GM23338 (cell line): Measurements from ENCODE around the gene PHLDA3. TPM values are rescaled to one million over a fixed set of nuclear protein-coding genes. Genes with fewer than 3 reads are reported as not detected.
A peak's percentile ranks its signal among the peaks of the same experiment; 100 is the strongest.

ENCODE experiments used
- ATAC-seq: fragments of 200-7000 bp; cut with Tn5 transposase; 3 replicates; pipeline ENCODE4 v1.9.1; 2020
- DNase-seq: peaks from one replicate; pipeline ENCODE4 v3.0.0-alpha.2; 2015; ENCODE audit warnings: low spot score
- H2AFZ ChIP-seq: fragments of 200-600 bp; sonication (generic); 2 replicates; pipeline ENCODE4 v1.8.0; 2016; ENCODE audit warnings: antibody characterized with exemption, mild to moderate bottlenecking, moderate library complexity
- H3F3A ChIP-seq: fragments of 200-600 bp; sonication (generic); replicated peaks from 2 replicates; pipeline ENCODE4 v1.8.0; 2017; ENCODE audit warnings: antibody characterized with exemption, mixed run types, low read depth
- H3K27ac ChIP-seq: fragments of 200-600 bp; sonication (generic); 2 replicates; pipeline ENCODE4 v1.6.1; 2016; ENCODE audit warnings: low read depth
- H3K27me3 ChIP-seq: fragments of 200-600 bp; sonication (generic); 2 replicates; pipeline ENCODE4 v1.8.0; 2016; ENCODE audit warnings: mild to moderate bottlenecking, mixed run types, moderate library complexity; ENCODE audit not compliant: insufficient read depth
- H3K36me3 ChIP-seq: fragments of 200-600 bp; sonication (generic); 2 replicates; pipeline ENCODE4 v1.8.0; 2016; ENCODE audit warnings: mild to moderate bottlenecking; ENCODE audit not compliant: insufficient read depth
- H3K4me1 ChIP-seq: fragments of 200-600 bp; sonication (generic); 2 replicates; pipeline ENCODE4 v1.8.0; 2016; ENCODE audit warnings: mild to moderate bottlenecking, moderate library complexity; ENCODE audit not compliant: insufficient read depth
- H3K4me2 ChIP-seq: fragments of 200-600 bp; sonication (generic); 2 replicates; pipeline ENCODE4 v1.7.1; 2017; ENCODE audit warnings: mixed run types
- H3K4me3 ChIP-seq: fragments of 200-600 bp; sonication (generic); 2 replicates; pipeline ENCODE4 v1.6.1; 2016; ENCODE audit warnings: mixed run types
- H3K79me2 ChIP-seq: fragments of 200-600 bp; sonication (generic); replicated peaks from 2 replicates; pipeline ENCODE4 v1.8.0; 2017; ENCODE audit warnings: mild to moderate bottlenecking; ENCODE audit not compliant: insufficient read depth
- H3K9me2 ChIP-seq: fragments of 200-600 bp; sonication (generic); 2 replicates; pipeline ENCODE4 v1.8.0; 2017; ENCODE audit not compliant: insufficient read depth
- H4K20me1 ChIP-seq: fragments of 200-600 bp; sonication (generic); replicated peaks from 2 replicates; pipeline ENCODE4 v1.8.0; 2017; ENCODE audit warnings: mild to moderate bottlenecking; ENCODE audit not compliant: insufficient read depth
- H3K27ac Mint-ChIP-seq: 2 replicates; pipeline ENCODE4 v1.8.0; 2020; ENCODE audit warnings: inconsistent platforms, mild to moderate bottlenecking, moderate library complexity, mixed read lengths
- H3K27me3 Mint-ChIP-seq: 3 replicates; pipeline ENCODE4 v1.8.0; 2022; ENCODE audit warnings: low read depth, mild to moderate bottlenecking, moderate library complexity, mixed read lengths, inconsistent platforms; ENCODE audit not compliant: insufficient read depth, poor library complexity
- H3K36me3 Mint-ChIP-seq: 3 replicates; pipeline ENCODE4 v1.8.0; 2021; ENCODE audit warnings: low read depth, mild to moderate bottlenecking, inconsistent platforms, moderate library complexity, mixed read lengths
- H3K4me1 Mint-ChIP-seq: 3 replicates; pipeline ENCODE4 v1.8.0; 2020; ENCODE audit warnings: mild to moderate bottlenecking, inconsistent platforms, mixed read lengths
- H3K4me3 Mint-ChIP-seq: 3 replicates; pipeline ENCODE4 v1.8.0; 2021; ENCODE audit warnings: moderate library complexity, mild to moderate bottlenecking, inconsistent platforms, mixed read lengths
- H3K9me3 Mint-ChIP-seq: 3 replicates; pipeline ENCODE4 v1.8.0; 2020; ENCODE audit warnings: moderate library complexity, mild to moderate bottlenecking, inconsistent platforms, mixed read lengths
- CREB1 ChIP-seq: fragments of 250-450 bp; sonication (Bioruptor Pico); IDR thresholded peaks from 2 replicates; pipeline ENCODE4 v1.5.0; 2020; ENCODE audit warnings: low read depth, mild to moderate bottlenecking, moderate library complexity
- ETS1 ChIP-seq: IDR thresholded peaks from 2 replicates; pipeline ENCODE4 v1.6.1; 2016; ENCODE audit warnings: antibody characterized with exemption
- EZH2 ChIP-seq: fragments of 200-600 bp; sonication (generic); IDR thresholded peaks from one replicate; pipeline ENCODE4 v1.8.0; 2017; ENCODE audit warnings: antibody characterized with exemption, mild to moderate bottlenecking, low read depth; ENCODE audit not compliant: unreplicated experiment
- EZH2phosphoT487 ChIP-seq: fragments of 200-600 bp; sonication (generic); IDR thresholded peaks from one replicate; pipeline ENCODE4 v1.8.1; 2018; ENCODE audit warnings: antibody characterized with exemption; ENCODE audit not compliant: unreplicated experiment
- JUNB ChIP-seq: IDR thresholded peaks from one replicate; pipeline ENCODE4 v1.6.1; 2016; ENCODE audit warnings: antibody characterized with exemption; ENCODE audit not compliant: unreplicated experiment
- NANOG ChIP-seq: IDR thresholded peaks from 2 replicates; pipeline ENCODE4 v1.6.1; 2016; ENCODE audit warnings: antibody characterized with exemption, borderline replicate concordance
- POLR2AphosphoS5 ChIP-seq: IDR thresholded peaks from 2 replicates; pipeline ENCODE4 v1.6.1; 2016; ENCODE audit warnings: antibody characterized with exemption, low read depth
- STAT1 ChIP-seq: IDR thresholded peaks from one replicate; pipeline ENCODE4 v1.6.1; 2016; ENCODE audit warnings: antibody characterized with exemption; ENCODE audit not compliant: unreplicated experiment
- ZNF114 ChIP-seq: fragments of 250-450 bp; sonication (Bioruptor Pico); IDR thresholded peaks from 2 replicates; pipeline ENCODE4 v1.5.0; 2020; ENCODE audit warnings: mild to moderate bottlenecking, moderate library complexity
- ZNF331 ChIP-seq: fragments of 250-450 bp; sonication (Bioruptor Pico); IDR thresholded peaks from 2 replicates; pipeline ENCODE4 v1.5.0; 2020; ENCODE audit warnings: low read depth, mild to moderate bottlenecking, moderate library complexity
- ZNF462 ChIP-seq: fragments of 250-450 bp; sonication (Bioruptor Pico); IDR thresholded peaks from 2 replicates; pipeline ENCODE4 v1.5.0; 2020; ENCODE audit warnings: mild to moderate bottlenecking, moderate library complexity
- polyA plus RNA-seq: library from polyadenylated mRNA; unstranded; fragments of >200 nt; fragmentation: Nextera tagmentation; extraction: Ambion mirVana; gene quantifications from 2 replicates; pipeline ENCODE4 v1.2.1, GENCODE V29; 2016
- total RNA-seq: library from RNA; depleted of rRNA; stranded (reverse); fragments of >200 nt; shearing (Covaris generic); gene quantifications from 2 replicates; pipeline ENCODE4 v1.2.3, GENCODE V29; 2014
- TF ChIP-seq, protein P1 (sequence below), 2 experiments: fragments of 200-600 bp in 1 of 2; sonication (generic) in 1 of 2; conservative IDR thresholded peaks; 2 replicates each; pipeline versions ENCODE4 v1.5.1 to v1.6.1; 2016 to 2017; ENCODE audit warnings: antibody characterized with exemption in 2 of 2, low read depth in 2 of 2, mild to moderate bottlenecking in 2 of 2, moderate library complexity in 1 of 2

Gene PHLDA3
- total and polyA plus RNA-seq, 2 experiments from 2014 or later: 37.5 to 87.4 TPM

DNA sequence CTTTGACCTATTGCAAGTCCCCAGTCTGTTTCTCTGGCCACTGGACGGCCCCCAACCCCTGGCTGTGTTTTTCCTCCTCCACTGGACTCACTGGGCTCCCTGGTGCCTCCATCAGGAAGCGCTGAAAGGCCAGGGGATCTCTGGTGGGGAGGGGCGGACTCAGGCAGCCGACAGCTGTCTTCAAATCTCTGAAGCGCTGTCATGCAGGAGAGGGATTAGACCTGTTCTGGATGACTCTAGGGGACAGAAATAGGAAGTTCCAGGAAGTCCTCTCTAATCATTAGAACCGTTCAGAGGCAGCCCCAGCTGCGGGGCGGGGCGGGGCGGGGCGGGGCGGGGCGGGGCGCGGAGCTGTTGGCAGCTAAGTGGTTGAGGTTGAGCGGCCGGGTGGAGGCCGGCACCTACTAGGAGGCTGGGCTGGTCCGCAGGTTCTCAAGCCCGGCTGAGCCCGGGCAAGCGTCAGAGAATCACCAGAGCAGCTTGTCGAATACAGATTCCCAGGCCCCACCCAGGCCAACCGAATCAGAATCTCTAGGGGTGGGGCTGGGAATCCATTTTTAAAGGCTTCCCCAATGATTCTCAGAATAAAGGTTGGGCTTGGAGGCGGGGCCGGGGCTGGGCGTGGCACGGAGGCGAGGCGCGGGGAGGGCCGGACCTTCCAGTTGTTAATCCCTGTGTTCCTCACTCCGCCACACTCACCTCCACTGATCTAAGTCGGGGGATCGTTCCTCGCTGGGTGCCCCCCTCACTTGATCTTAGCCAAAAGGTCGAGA lies 11.4 kb upstream of the PHLDA3 start (continued):
- TF ChIP-seq ZNF331 (CRISPR knock-in tag): 0 out of 2 replicates have a peak, but pooled peaks have one; percentile 0
- TF ChIP-seq CREB1 (CRISPR knock-in tag): peak; percentile 58; the same call in 1 of the 2 replicates

DNA sequence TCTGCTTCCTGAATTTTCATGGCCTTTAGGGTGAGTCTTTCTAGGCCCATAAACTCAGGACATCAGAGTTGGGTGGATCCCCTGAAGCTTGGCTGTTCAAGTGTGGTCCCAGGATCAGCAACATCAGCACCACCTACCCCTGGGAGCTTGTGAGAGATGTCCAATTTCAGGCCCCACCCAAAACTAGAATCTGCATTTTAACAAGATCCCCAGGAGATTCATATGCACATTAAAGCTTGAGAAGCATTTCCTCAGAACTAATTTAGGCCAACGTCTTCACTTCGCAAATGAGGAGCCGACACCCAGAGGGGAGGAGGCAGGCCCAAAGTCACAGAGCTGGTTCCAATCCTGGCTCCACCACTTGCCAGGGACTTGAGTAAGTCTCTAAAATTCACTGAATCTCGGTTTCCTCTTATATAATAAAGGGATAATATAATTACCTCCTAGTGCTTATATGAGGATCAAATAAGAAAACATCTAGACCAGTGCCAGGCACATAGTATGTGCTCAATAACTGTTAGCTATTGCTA lies 10.3 kb upstream of the PHLDA3 start:
- H3K36me3 Mint-ChIP-seq: no peaks in the 10 kb centered on the region
- H3K9me3 Mint-ChIP-seq: no peaks in the 10 kb centered on the region
- Histone ChIP-seq H3K79me2 (no peaks in the 10 kb centered on the region), H3K4me2 (no peak overlapping the region; the same call in 1 of the 2 replicates), H3K36me3 (no peaks in the 10 kb centered on the region), H3K4me1 (peaks cover 27% of the 10 kb centered on the region), H3K4me3 (no peak overlapping the region), H4K20me1 (no peaks in the 10 kb centered on the region), H3K9me2 (no peaks in the 10 kb centered on the region), H3F3A (no peaks in the 10 kb centered on the region; the same call in 1 of the 2 replicates), H2AFZ (no peak overlapping the region), H3K27ac (no peak overlapping the region), H3K27me3 (peaks cover 9% of the 10 kb centered on the region)
- ATAC-seq (no peak), DNase-seq (no peak)
- H3K4me1 Mint-ChIP-seq: peaks cover 31% of the 10 kb centered on the region
- H3K4me3 Mint-ChIP-seq: no peak overlapping the region
- peaks cover 16% of the 10 kb centered on the region for H3K27me3 Mint-ChIP-seq
- no peak overlapping the region for H3K27ac Mint-ChIP-seq
- no peak for TF ChIP-seq ZNF462
- no peak for TF ChIP-seq ZNF114 (CRISPR knock-in tag)
- no peak for TF ChIP-seq POLR2AphosphoS5
- TF ChIP-seq CREB1 (CRISPR knock-in tag): no peak
- no peak for TF ChIP-seq STAT1
- no peak for TF ChIP-seq ETS1
- no peak for TF ChIP-seq NANOG
- no peak for TF ChIP-seq ZNF331 (CRISPR knock-in tag)
- TF ChIP-seq EZH2phosphoT487: no peak
- TF ChIP-seq, protein P1, sequence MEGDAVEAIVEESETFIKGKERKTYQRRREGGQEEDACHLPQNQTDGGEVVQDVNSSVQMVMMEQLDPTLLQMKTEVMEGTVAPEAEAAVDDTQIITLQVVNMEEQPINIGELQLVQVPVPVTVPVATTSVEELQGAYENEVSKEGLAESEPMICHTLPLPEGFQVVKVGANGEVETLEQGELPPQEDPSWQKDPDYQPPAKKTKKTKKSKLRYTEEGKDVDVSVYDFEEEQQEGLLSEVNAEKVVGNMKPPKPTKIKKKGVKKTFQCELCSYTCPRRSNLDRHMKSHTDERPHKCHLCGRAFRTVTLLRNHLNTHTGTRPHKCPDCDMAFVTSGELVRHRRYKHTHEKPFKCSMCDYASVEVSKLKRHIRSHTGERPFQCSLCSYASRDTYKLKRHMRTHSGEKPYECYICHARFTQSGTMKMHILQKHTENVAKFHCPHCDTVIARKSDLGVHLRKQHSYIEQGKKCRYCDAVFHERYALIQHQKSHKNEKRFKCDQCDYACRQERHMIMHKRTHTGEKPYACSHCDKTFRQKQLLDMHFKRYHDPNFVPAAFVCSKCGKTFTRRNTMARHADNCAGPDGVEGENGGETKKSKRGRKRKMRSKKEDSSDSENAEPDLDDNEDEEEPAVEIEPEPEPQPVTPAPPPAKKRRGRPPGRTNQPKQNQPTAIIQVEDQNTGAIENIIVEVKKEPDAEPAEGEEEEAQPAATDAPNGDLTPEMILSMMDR (conservative IDR thresholded peaks at IDR 0.05; ENCODE audit: low read depth in 2 of 2): no peak
- no peak for TF ChIP-seq JUNB
- TF ChIP-seq EZH2: no peak
